Neutrophil (primary cell): ENCODE data around the gene USP33.
"Not testable (repeated sequence)": the region's sequence is repeated elsewhere in the genome, so short reads cannot be mapped to it uniquely, and the experiment has no call there.

Experiments used
- H3K27ac ChIP-seq: fragments of 200-600 bp; sonication (generic); 2 replicates; pipeline ENCODE4 v1.5.1; 2016; ENCODE audit warnings: mild to moderate bottlenecking, moderate library complexity
- H3K27me3 ChIP-seq: fragments of 200-600 bp; sonication (generic); 2 replicates; pipeline ENCODE4 v1.6.0; 2016; ENCODE audit warnings: mild to moderate bottlenecking
- H3K36me3 ChIP-seq: fragments of 200-600 bp; sonication (generic); 2 replicates; pipeline ENCODE4 v1.5.1; 2017
- H3K4me1 ChIP-seq, 2 experiments: fragments of 200-600 bp in 1 of 2; sonication (generic) in 1 of 2; 1 replicate in 1 of 2; 2 replicates in 1 of 2; pipeline versions ENCODE4 v1.5.1 to v1.6.1; 2013 to 2016; ENCODE audit warnings: low read depth in 1 of 2, low read length in 1 of 2, mild to moderate bottlenecking in 1 of 2, moderate library complexity in 1 of 2; ENCODE audit not compliant: control insufficient read depth in 1 of 2, insufficient read depth in 1 of 2
- H3K4me3 ChIP-seq, 2 experiments: fragments of 200-600 bp in 1 of 2; sonication (generic) in 1 of 2; 1 replicate in 1 of 2; 2 replicates in 1 of 2; pipeline ENCODE4 v1.5.1; 2013 to 2016; ENCODE audit warnings: low read depth in 1 of 2, low read length in 1 of 2, mild to moderate bottlenecking in 1 of 2, moderate library complexity in 1 of 2
- H3K9me3 ChIP-seq: fragments of 200-600 bp; sonication (generic); 2 replicates; pipeline ENCODE4 v1.5.1; 2016
- CTCF ChIP-seq: fragments of 200-600 bp; sonication (generic); IDR thresholded peaks from 2 replicates; pipeline ENCODE4 v1.5.1; 2016; ENCODE audit warnings: antibody characterized with exemption

USP33 gene

GRCh38 chr1:77655431-77655974, 104.1 kb downstream of the USP33 start:
- Histone ChIP-seq H3K27ac (no peak overlapping the region), H3K36me3 (no peaks in the 10 kb centered on the region), H3K27me3 (no peaks in the 10 kb centered on the region), H3K9me3 (no peaks in the 10 kb centered on the region), H3K4me3 (no peak overlapping the region), H3K4me1 (no peaks in the 10 kb centered on the region)
- no peak for TF ChIP-seq CTCF

- H3K27me3 ChIP-seq = no peaks in the 10 kb centered on the region
- TF ChIP-seq CTCF = no peak
- no peaks in the 10 kb centered on the region for H3K36me3 ChIP-seq
- H3K27ac ChIP-seq = no peak overlapping the region
- H3K4me1 ChIP-seq = no peaks in the 10 kb centered on the region
- H3K9me3 ChIP-seq = no peaks in the 10 kb centered on the region
- H3K4me3 ChIP-seq = no peak overlapping the region
Observed at GRCh38 chr1:77652970-77653516, 106.6 kb downstream of the USP33 start.

- Histone ChIP-seq H3K4me3 (no peak overlapping the region), H3K36me3 (no peaks in the 10 kb centered on the region), H3K4me1 (no peaks in the 10 kb centered on the region), H3K9me3 (no peaks in the 10 kb centered on the region), H3K27ac (no peak overlapping the region), H3K27me3 (no peaks in the 10 kb centered on the region)
- TF ChIP-seq CTCF = no peak
Observed at GRCh38 chr1:77652268-77652667, 107.4 kb downstream of the USP33 start.

GRCh38 chr1:77649127-77649526, 110.5 kb downstream of the USP33 start:
- Histone ChIP-seq H3K4me3 (no peak overlapping the region), H3K36me3 (peaks cover 9% of the 10 kb centered on the region), H3K9me3 (no peaks in the 10 kb centered on the region), H3K27me3 (no peaks in the 10 kb centered on the region), H3K4me1 (no peaks in the 10 kb centered on the region), H3K27ac (no peak overlapping the region)
- no peak for TF ChIP-seq CTCF

GRCh38 chr1:77646224-77646623, 113.4 kb downstream of the USP33 start:
- not testable (repeated sequence) for H3K27ac ChIP-seq, H3K9me3 ChIP-seq, H3K36me3 ChIP-seq, H3K4me3 ChIP-seq, H3K27me3 ChIP-seq, H3K4me1 ChIP-seq
